ENCODE results near the gene IDUA.
A peak's percentile ranks its signal among the peaks of the same experiment; 100 is the strongest.
"Not testable (repeated sequence)": the region's sequence is repeated elsewhere in the genome, so short reads cannot be mapped to it uniquely, and the experiment has no call there.

The IDUA gene

GRCh38 chr4:1033840-1034551 lies 47.2 kb downstream of the IDUA start:
- DNase-seq: no peak

DNA sequence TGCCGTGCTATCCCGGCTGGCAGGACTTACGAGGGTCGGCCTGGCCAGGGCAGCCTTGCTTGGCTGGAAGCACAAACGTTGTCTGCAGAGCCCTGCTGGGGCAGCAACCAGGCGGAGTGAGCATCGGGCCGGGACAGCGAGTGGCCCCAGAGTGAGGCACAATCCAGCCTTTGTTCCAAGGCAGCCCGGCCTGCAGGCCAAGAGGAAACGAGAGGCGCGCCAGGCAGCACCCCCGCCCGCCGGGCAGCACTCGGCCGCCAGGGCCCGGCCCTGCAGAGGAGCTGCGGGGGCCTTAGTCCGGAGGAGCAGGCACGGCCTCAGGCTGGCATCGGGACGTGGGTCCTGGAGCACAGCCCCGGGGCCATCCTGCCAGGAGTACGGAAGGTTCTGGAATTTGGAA lies 48.7 kb downstream of the IDUA start:
- no peak for DNase-seq

DNA sequence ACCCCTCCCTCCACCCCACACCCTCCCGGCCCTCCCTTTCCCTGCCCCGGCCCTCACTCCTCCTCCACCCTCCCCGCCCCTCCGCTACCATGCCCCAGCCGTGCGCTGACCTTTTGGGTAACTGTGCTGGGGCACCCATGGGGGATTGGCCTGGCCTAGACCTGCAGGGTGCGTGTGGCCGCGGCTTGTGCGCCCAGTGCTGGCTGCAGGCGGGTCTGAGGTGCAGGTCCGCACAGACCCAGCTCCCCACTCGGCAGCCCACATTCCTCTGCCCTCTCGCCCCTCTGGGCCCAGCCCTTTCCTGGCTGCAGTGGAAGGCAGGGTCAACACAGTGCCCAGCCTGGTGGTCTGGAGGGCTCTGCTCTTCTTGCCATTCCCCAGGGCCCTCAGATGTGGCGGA lies 49.3 kb downstream of the IDUA start:
- no peak for DNase-seq

GRCh38 chr4:1036976-1037810 lies 50.3 kb downstream of the IDUA start:
- DNase-seq: no peak

DNA sequence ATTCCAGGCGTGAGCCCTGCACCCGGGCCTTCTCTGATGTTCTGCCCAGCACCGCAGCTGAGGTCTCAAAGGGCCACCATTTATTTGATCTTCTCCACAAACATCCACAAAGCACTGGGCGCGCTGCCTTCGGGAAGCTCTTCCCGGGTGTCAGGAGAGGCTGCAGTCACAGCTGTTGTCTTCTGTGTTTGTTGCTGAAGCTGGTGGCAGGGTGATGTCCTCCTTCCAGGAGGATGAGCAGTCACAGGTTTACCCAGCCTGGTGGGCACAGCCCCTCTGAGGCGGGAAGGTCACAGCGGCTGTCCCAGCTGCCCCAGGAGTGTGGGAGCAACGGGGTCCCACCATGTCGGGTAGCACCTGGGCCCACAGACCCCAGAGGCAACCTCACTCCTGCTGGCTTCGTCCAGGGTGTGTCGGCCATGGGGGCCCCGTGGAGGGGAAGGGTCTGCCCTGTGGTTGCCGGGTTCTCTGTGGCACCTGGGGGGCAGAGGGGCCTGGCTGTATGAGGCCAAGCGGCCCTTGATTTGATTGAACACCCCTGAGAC lies 52.2 kb downstream of the IDUA start:
- DNase-seq: no peak

DNA sequence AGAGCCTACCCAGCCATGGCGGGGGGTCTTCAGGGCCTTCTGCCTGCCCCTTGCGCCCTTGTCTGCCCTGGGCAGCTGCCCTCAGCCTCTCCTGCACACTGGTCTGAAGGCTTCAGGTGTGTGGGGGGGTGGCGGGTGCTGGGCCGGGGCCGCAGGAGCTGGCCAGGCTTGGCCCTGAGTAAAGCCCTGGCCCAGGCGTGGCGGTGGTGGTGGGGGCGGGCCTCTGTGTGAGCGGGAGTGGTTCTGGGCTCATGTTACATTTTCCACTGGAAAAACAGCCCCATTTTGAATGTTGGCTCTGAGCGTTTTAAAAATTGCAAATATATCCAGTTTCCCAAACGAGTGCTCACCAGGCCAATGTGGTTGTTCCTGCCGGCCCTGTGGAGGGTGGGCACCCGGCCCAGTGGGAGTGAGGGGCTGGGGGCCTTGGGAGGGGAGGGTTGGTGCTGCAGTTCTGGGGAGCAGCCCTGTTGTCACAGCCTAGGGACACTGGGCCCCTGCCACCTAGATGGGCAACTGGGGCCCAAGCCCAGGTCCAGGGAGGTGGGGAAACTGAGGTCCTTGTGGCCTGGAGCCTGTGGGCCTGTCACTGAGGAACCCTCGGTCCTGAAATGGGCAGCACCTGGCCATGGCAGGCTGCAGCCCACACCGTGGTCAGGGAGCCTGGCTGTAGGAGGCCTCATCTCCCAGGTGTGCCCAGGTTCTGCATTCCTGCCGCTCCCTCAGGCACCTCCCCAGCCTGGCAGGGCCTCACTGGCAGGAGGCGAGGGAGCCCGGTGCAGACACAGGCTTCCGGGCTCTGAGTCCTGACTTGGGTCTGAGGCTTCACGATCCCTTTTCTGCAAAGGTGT lies 52.9 kb downstream of the IDUA start:
- no peak for DNase-seq

DNA sequence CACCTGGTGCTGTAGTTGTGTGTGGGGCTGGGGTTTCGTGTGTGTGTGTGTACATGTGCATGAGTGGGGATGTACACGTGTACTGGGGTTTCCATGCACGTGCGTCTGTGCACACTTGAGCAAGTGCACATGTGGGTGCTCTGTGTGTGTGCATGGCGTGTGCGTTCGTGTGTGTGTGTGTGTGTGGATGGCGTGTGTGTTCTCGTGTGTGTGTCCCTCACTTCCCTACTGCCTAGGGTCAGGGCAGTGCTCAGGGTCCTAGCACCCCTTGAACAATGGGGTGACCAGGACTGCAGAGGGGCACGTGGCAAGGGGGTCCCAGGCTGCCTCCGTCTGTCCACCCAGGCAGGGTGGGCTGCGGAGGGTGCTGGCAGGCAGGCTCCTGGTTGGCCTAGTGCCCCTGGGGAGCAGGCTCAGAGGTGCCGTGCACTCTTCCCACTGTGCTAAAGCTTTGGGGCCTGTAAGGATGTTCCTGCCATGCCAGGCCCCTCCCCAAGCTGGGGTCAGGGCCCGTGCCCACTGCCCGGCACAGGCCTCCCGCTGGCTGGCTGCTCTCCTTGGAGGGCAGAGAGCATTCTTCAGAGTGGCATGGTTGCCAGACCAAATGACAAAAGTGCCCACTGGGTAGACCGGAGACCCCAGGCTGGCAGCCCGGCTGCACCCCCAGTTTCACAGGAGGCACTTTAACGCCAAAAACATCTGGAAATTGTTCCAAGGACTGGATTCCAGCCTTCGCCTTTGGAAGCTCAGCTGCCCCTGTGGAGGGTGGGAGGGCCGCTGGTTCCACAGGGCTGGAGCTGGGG lies 53.7 kb downstream of the IDUA start:
- no peak for DNase-seq

DNA sequence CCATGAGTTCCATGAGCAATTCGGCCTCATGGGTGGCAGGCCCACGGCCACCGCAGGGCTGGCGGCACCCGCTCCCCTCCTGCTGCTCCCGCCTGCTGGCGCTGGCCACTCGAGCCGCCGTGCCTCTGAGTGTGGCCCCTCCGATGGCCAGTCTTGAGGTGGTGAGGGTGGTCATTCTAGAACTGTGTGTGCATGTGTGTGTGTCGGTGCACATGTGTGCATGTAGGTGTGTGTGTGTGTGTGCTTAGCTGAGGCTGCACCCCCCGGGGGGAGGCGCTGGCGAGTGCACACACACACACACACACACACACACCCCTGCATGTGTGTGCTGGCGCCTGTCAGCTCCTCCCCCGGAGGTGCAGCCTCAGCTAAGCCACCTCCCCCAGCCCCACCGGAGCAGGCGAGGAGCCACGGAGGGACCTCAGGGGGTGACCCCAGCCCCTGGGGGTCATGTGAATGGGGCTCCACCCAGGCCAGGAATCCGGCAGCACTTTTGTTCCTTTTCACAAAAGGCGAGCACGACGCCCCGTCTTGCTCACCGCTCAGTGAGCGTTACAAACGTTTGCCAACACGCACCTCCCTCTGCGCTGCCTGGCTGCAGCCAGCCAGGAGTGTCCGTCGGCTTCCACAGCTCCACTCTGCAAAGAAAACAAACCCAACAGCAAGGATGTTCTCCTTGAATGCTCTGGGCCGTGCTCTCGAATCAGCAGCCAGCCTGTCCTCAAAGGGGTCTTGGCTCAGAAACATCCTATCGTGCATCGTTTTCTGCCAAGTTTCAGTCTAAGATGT lies 54.5 kb downstream of the IDUA start:
- DNase-seq: peak; percentile 7

GRCh38 chr4:1041936-1042330 lies 55.1 kb downstream of the IDUA start:
- DNase-seq: no peak

GRCh38 chr4:1042352-1043055 lies 55.7 kb downstream of the IDUA start:
- no peak for DNase-seq

- DNase-seq: no peak
Observed at GRCh38 chr4:1043162-1043561, 56.3 kb downstream of the IDUA start.

DNA sequence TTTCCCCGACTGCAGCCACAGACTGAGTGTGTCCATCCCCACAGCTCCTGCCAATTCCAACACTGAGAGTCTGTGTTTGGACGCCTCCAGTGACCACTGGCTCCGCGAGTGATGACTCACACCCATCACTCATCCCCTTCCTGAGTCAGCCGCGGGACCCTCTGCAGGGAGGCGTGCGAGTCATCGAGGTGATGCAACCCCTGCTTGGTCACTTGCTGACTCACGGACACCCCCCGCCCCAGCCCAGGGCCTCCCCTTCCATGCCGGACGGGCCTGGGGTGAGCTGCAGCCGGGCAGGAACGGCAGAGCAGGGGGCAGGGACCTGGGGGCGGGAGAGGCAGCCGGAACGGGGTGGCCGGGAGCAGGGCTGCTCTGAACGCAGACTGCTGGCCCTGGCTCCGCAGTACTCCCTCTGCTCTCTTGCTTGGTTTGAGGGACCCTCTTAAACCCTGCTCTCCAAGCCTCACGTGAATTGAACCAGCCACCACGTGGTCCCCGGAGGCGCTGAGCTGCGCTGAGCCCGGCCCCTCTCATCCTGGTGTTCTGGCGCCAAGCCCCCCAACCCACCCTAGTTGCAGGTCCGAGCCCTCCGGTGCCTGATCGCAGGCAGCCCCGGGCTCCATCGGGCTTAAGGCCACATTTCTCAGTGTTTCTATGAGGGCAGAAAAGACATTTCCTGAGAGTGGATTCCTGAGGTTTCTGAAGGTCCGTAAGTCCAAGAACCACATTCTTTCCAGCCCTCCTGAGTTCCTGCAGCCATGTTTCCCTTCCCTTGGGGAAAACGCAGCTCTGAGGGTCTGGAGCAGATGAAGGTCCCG lies 57.0 kb downstream of the IDUA start:
- no peak for DNase-seq

DNA sequence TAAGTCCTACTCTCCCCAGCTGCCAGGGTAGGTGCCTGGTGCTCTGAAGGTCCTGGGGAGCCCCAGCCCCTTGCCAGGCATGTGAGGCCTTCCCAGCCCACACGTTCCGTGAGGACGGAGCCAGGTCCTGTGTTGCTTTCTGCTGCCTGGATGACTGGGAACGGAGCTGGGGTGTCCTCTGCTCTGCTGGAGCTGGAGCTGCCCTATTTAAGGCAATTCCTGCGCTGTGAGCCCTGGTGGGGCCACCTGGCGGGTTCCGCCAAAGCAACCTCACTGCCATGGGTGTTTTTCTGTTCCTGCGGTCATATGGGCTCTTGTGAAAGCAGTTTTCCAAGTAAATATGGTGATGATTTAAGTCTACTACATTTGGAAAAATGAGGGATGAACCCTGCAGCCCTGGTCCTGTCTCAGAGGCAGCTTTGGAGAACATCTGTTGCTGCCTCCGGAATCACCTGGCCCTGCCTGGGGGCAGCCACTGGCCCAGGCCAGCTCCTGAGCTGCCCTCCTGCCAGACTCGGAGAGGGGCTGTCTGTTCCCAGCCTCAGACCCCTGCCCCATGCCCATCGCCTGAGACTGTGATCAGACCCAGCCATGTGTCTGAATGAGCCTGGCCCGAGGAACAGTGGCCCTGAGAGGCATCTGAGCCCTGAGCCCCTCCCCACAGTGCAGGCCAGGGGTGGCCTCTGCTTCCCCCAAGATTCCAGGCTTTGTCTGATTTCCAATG lies 57.8 kb downstream of the IDUA start:
- DNase-seq: no peak

GRCh38 chr4:1045193-1045594 lies 58.4 kb downstream of the IDUA start:
- no peak for DNase-seq

DNA sequence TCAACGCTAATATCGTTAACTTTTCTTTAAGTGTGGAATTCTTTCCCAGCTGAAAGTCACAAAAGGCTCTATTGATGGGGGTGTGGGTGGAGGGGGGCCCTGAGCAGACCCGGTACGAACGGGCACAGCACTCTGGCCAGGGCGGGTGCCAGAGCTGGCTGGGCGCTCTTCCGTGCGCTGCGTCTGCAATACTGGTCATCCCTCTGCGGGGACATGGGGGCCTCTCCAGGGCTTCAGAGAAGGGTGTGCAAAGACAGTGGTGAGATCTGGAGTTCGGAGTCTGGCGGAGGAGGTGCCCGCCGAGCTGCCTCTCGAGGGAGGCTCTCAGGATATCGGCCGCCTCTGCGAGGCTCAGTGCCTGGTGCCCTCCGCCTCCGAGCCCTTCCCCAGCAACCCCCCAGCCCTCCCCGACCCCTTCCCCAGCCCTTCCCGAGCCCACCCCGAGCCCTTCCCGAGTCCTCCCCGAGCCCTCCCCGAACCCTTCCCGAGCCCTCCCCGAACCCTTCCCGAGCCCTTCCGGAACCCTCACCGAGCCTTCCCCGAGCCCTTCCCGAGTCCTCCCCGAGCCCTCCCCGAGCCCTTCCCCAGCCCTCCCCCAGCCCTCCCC lies 58.9 kb downstream of the IDUA start:
- no peak for DNase-seq

- not testable (repeated sequence) for DNase-seq
Observed at GRCh38 chr4:1046581-1047011, 59.8 kb downstream of the IDUA start.

- DNase-seq: no peak
Observed at GRCh38 chr4:1047106-1047975, 60.5 kb downstream of the IDUA start.
